GM10847 (cell line): ENCODE results near the gene SDK1.

Experiments
- POLR2A ChIP-seq: IDR thresholded peaks from 2 replicates; pipeline ENCODE4 v1.6.1; 2011; ENCODE audit not compliant: insufficient read length; ENCODE audit errors: extremely low read depth

Gene SDK1

DNA sequence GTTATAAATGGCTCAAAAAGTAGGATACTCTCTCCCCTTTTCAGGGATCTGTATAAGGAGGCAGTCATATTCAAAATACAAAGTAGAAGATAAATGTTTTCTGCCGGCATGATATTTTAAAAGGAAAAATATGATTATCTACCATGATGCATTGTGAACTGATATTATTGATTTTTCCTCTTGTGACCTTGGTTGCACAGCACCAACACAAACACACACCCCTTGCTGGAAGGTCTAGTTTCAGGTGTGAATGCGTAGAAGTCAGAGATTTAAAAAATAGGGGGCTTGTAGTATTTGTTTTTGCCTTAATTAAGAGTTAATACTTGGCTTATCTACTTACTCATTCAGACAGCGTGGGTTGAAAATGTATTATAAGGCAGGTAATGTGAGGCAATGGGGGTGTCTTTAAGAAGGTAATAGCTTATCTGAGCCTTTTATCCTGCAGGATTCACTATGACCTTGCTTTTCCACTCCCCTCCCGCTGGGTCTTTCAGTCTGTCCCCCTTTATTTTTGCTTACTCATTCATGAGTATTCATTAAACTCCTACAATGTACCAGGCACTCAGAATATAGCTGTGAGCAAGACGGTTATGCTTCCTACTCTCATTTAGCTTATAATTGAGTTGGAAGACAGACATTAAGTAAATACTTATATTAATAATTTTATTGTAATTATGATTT is 390.6 kb downstream of the SDK1 start:
- no peak for TF ChIP-seq POLR2A

DNA sequence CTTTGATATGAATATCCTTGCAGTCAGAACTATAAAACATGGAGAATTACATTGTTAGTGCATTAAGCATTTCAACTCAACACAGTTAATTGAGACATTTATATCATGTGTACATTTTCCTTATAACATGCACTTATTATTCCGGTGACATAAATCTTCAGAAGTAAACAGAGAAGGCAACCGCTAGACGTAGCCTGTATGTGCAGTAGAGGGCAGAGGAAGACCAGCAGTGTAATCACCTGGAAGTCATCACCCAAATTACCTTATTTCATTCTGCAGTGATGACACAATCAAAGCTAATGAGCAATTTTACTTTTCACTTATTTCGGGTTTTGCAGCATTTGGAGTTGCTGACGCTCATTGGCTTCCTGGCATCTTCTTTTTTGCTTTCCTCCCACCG is 394.6 kb downstream of the SDK1 start:
- TF ChIP-seq POLR2A = no peak

DNA sequence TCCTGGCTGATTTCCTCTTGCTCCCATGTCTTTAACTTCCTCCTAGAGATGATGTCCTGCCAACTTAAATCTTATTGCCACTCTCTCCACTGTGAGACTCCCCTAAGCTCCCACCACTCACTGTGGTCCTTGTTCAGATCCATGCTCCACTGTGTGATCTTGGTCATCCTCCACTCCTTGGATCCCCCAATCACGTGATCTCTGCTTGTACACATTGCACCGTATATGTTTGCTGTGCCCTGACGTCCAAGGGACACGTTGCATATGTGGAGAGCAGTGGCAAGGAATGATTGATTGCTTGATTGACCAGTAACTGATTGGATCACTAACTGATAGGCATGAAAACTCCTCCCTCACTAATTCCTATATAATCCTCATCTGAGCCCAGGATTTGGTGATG is 395.1 kb downstream of the SDK1 start:
- TF ChIP-seq POLR2A = no peak

- TF ChIP-seq POLR2A = no peak
Measured at GRCh38 chr7:3697472-3697871, 396.4 kb downstream of the SDK1 start.

GRCh38 chr7:3705258-3705657 is 404.2 kb downstream of the SDK1 start:
- TF ChIP-seq POLR2A = no peak

GRCh38 chr7:3710122-3710521 is 409.1 kb downstream of the SDK1 start:
- no peak for TF ChIP-seq POLR2A

- no peak for TF ChIP-seq POLR2A
Measured at GRCh38 chr7:3710531-3710930, 409.5 kb downstream of the SDK1 start.

- no peak for TF ChIP-seq POLR2A
Measured at GRCh38 chr7:3712841-3713240, 411.8 kb downstream of the SDK1 start.

GRCh38 chr7:3721422-3721821 is 420.4 kb downstream of the SDK1 start:
- no peak for TF ChIP-seq POLR2A

GRCh38 chr7:3722396-3722922 is 421.4 kb downstream of the SDK1 start:
- TF ChIP-seq POLR2A = no peak

DNA sequence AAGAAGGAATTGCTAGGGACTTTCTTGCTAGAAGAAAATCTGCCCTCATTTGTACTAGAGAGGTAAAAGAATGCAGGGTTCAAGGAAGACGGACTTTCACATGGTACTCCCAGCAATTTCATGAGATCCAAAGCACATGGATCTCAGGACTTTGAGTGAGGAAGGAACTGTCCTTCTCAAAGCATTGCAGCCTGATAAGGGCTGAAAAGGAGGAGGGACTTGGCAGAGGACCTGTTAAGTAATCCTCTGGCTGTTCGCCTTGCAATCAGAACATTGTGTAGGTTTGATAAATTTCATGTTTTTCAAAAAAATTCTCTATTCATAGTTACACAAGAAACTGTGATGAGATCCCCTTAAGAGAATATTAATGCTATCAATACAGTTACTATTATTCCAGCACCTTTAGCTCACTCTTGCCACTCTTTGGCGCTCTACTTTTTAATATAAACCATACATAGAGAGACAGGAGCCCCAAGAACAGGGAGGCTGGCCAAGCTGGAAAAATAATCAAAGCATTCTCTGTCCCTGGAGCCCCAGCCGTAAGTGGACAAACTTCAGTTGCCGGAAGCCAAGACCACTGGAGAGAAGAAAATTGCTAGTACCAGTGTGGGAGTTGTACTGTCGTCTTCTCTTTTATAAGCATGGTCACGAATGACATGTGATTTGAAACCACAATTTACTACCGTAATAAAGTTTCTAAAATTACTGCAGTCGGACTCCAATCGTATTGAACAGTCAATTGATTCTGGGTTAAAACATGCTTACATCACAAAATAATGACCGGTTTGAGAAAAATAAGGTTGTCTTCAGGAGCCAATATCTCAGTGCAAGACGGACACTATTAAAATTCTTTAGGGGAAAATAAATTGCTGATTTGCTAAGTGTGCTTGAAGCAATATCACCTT is 424.4 kb downstream of the SDK1 start:
- no peak for TF ChIP-seq POLR2A

GRCh38 chr7:3730276-3730675 is 429.2 kb downstream of the SDK1 start:
- TF ChIP-seq POLR2A = no peak

DNA sequence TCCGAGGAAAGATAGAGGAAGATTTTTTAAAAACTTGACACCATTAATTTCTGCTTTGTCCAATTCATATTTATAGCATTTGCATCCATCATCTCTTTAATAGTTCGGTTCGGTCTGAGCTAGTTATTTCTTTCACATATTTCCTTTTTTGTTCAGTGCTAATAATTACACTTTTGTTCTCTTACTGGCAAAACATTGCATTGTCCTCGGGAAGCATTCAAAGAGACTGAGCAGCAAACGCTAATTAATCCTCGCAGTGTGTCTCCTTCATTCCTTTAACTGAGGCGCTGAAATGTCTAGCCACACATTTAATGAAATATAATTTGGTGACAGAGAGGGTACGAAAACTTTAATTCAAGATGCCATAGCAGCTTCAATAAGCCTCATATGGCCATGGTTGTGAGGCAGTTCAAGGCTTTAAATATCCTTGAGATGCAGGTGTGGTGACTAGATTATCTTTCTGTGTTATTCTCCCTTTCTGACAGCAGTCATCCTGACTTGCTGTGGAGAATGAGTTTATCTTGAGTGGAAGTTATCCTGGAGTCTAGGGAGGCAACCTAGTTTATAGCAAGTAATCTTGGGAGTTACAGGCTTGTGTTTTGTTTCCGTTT is 431.4 kb downstream of the SDK1 start:
- TF ChIP-seq POLR2A = no peak

DNA sequence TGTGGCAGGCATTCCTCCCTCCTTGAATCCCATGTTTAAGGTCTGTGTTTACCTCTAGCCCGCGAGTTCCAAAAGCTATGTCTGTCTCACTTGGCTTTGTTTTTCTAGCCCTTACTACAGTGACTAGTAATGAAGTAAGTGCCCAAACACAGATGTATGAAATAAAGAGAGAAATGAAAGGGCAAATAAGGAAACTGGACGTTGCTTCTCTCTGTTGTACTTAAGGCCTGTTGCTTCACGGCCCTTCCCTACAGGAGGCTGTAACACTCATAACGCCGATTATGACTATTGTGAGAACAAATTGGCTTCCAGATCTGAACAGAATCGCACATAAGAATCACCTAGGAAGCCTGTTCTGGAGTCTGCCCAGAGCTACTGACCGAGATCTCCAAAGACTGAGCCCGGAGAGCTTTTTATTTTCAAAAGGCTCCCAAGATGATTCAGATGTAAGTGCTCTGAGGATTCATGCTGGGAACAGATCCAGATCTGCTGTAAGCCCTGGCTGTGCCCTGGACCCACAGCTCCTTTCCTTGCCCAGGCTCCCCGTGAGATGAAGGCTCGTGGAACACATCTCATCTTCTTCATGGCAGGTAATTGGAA is 432.6 kb downstream of the SDK1 start:
- no peak for TF ChIP-seq POLR2A

- TF ChIP-seq POLR2A = no peak
Measured at GRCh38 chr7:3738964-3739363, 437.9 kb downstream of the SDK1 start.
